T-helper 2 cell (primary cell): ENCODE measurements around the gene AGXT2.
A peak's percentile ranks its signal among the peaks of the same experiment; 100 is the strongest.
"Not testable (repeated sequence)": the region's sequence is repeated elsewhere in the genome, so short reads cannot be mapped to it uniquely, and the experiment has no call there.

Experiments
- DNase-seq, 5 experiments: peaks; one replicate each; pipeline versions ENCODE4 v3.0.0 to v3.0.0-alpha.2; 2012 to 2022

The AGXT2 gene

DNA sequence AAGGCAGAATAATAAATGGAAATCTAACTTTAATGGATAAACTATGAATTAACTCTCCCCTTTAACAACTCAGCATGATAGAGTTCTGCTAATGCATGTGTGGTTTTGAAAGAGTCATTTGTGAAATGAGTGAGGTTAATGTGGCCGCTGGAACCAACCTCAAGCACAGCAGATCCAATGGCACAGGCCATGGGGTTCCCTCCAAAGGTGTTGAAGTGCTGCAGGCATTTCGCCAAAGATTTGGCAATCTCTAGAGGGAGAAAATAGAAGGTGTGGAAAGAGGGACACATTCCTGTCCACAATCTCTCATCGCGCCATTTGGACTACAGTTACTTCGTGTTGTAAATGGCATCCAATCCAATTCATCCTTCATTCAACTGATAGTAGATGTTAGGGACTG, 35.0 kb downstream of the AGXT2 start:
- DNase-seq: peak in 1 of 5 experiments; percentile 22

DNA sequence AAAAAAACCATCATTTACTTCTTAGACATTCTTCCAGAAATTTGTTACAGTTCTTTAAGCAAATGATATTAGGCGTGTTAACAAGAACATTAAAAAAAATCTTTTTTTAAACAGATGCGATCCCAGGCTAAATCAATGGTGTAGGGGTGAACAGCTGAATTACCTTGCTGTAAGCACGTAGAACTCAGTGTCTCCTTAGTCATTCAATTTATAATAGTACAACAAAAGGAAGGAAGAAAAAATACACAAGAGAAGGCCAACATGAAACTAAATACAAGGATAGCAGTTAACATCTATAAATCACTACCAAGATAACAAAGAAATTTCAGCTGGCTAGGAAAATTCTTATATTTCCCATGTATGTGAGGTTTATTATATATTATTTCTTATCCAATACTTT, 35.4 kb downstream of the AGXT2 start:
- no peak for DNase-seq

DNA sequence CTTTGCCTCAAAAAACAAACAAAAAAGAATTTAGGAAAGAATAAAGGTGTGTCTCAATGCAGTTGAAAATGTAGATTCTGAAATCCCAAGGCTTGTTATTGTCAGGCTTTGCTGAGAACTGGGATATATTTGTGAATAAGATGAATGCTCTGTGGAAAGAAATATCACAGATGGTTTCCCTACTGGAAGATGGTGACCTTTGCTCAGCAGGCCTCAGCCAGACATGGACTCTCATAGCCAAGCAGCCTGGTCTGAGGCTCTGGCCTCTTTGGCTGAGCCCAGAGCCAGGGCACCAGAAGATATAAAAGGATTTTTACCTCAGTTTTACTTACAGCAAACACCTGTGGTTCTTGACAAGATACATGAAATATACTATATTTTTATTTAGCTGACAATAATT, 37.1 kb downstream of the AGXT2 start:
- no peak for DNase-seq

DNA sequence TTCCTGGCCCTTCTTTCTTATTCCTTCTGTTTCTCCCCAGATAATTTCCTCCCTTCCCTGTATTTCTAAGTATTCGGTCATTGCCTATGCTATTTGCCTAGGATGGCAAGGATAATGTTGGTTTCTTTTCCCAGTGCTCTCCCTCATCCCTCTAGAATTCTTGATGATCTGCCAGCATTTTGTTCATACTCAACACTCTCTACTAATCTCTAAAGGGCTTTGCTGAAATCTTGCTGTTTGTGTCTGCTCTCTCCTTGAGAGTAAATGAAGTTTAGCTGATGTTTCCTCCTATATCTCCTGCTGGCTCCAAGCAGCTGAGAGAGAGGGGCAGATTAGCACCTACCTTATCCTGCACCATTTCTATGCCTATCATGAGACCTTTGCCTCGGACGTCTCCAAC, 38.1 kb downstream of the AGXT2 start:
- DNase-seq: no peak

DNA sequence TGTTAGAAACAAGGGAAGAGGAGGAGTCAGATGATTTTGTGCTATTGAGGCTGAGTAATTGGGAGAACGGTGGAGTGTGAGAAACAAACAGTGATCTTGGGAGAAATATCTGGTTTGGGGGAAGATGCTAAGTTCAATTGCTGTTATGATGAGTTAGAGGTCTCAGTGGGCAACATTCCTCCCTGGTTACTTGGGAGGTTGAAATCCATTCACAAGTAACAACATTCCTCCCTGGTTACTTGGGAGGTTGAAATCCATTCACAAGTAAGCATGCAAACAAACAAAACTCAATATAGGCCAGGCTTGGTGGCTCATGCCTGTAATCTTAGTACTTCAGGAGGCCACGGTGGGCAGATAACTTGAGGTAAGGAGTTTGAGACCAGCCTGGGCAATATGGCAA, 38.7 kb downstream of the AGXT2 start:
- no peak for DNase-seq

DNA sequence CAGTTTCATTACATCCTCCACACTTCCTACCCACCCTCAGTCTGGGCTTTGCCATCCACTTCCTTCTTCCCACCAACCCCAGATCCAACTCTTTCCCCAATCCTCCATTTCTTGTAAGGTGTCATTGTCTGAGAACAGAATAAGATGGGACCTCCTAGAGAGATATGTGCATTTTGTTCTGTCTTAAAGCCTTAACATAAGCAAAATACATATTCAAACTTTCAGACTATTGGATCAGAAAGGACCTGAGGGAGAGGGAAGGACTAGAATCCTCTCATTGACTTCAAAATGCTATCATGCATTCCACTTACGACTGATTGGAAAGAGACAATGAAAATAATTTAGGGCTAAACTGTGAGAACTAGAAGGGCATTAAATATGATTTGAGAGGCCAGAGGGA, 43.0 kb downstream of the AGXT2 start:
- no peak for DNase-seq

DNA sequence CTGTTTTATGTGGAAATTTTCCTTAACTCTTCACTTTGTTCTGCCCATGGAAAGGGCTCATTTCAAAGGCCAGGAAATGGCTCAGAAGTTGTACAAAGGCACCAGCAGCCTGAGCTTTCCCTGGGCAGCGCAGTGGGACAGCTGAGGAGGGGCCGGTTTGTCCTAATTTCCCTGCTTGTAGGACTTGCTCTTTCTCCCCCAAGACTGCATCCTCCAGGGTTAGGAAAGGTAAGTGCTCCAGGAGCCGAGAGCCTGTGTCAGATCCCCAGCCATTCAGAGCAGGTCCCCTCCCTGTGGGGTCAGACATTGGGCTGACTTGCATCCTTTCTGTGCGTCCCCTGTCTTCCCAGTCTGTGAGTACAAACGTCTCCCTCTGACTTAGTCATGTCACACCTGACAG, 43.5 kb downstream of the AGXT2 start:
- DNase-seq: no peak

DNA sequence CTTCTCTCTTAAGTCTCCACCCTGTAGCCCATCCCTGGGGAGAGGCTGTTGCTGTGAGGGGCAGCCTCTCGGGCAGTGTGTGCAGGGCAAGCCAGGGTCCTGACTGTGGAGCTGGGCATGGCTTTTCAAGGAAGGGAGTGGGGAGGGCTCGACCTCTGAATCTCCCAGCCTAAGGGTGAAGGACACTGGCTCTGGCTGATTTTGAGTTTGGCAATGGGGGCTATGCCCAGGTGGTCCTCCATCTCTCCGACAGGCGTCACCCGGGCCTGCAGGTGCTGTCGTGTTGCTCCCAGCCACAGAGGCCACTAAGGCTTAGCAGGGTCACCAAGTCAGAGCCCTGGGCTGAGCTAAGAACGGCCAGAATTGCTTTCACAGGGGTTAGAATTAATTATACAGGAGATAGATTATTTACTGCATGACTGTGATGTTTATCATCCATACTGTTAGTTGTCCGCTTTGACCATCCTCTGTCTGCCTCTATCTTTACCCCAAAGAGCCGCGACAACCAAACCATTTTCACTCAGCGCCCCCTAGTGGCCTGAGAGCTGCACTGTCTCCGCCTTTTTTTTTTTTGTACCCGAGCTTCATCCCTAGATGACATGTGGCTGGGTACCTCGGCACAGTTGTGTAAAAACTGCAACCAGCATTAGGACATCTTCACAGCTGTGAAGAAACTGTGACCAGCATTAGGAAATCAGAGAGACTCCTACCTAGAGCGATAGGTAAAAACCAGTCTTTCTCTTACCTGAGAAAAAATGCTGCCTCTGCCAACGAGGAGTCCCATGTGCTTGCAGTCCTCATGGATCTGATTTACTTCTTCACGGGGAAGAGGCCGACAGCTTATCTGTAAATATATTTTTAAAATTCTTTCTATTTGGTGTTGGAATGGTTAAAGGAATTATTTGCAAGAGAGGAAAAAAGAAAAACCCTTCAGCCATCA, 44.5 kb downstream of the AGXT2 start:
- DNase-seq: peak in 4 of 5 experiments; percentile 0 to 55 (median 16)

DNA sequence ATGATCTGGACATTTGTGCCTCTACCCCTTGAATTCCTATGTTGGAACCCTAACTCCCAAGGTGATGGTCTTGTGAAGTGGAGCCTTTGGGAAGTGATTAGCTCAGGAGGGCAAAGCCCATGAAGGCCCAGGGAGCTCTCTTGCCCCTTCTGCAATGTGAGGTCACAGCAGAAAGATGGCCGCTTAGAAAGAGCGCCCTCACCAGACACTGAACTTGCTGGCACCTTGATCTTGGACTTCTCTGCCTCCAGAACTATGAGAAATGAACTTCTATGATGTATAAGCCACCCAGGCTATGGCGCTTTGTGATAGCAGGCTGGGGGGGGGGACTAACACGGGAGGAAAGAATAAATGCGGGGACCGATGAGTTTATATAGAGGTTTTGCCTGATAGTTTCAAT, 45.3 kb downstream of the AGXT2 start:
- DNase-seq: no peak

DNA sequence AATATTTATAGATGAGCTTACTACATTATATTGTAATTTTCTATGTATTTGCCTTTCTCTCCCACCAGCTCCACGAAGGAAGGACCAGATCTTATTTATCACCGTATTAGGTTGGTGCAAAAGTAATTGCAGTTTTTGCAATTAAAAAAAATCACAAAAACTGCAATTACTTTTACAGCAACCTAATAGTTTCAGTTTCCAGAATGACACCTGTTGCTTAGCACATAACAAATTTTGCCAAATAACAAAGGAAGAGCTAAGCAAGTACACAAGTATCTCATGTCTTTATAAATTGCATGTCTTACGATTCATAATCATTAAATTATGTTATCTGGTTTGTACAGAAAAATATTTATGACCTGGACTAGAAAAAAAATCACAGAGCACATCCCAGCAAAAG, 45.9 kb downstream of the AGXT2 start:
- DNase-seq: no peak

DNA sequence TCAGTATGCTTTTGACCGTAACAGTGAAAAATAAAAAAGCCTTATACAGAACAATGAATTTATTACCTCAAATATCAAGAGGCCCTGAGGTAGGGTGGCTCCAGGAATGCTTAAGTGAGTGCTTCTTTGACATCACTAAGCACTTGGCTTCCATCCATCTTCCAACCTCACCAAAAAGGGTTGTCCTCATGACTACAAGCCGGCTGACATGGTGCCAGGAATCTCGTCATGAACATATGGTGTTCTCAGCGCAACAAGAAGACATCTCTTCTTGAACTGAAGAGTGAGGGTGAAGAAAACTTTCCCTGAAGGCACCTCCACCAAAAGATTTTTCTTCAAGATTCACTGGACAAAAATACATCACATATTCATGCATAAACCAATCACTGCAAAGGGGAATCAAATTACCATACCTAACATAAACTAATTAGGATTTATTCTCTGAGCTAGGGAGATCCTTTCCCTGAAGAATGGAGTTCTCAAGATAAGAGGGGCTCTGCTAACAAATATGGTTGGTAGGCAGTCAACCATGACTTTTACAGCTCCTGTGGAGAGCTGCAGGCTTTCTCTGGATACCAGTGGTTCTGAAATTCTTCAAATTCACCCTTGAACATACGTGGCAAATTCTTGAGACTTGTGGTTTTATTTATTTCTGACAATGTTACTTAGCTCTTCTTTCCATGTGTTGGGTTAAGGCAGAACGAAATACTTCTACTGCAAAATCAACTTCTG, 49.5 kb downstream of the AGXT2 start:
- no peak for DNase-seq

DNA sequence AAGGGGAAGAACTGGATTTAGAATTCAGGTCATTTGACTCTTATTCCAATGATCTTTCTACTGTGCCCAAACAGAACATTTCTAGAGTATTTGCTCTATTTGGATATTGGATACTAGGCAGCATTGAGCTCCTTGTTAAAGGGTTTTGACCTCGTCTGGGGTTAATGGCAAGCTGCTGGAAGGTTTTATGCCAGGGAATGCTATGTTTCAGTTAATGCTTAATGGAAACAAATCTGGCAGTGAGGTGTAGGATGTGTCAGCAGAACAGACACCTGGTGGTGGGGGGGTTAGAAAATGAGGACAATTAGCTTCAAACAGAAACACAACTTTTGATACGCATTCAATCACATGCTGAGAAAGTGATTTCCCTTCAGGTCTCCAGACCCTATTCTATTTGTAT, 51.5 kb downstream of the AGXT2 start:
- no peak for DNase-seq

DNA sequence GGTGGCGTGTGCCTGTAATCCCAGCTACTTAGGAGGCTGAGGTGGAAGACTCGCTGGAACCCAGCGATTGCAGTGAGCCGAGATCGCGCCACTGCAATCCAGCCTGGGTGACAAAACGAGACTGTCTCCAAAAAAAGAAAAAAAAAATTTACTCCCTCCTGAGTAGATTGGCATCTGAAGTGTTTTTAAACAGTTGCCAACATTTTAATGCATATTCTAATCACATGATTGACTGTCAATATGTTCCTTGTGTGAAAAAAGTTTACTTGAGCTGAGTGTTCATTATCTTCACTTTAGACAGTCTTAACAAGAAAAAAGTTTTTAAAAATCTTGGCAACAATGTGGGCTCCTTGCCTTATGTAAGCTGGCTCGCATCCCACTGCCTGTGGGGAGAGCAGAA, 53.8 kb downstream of the AGXT2 start:
- DNase-seq: no peak

DNA sequence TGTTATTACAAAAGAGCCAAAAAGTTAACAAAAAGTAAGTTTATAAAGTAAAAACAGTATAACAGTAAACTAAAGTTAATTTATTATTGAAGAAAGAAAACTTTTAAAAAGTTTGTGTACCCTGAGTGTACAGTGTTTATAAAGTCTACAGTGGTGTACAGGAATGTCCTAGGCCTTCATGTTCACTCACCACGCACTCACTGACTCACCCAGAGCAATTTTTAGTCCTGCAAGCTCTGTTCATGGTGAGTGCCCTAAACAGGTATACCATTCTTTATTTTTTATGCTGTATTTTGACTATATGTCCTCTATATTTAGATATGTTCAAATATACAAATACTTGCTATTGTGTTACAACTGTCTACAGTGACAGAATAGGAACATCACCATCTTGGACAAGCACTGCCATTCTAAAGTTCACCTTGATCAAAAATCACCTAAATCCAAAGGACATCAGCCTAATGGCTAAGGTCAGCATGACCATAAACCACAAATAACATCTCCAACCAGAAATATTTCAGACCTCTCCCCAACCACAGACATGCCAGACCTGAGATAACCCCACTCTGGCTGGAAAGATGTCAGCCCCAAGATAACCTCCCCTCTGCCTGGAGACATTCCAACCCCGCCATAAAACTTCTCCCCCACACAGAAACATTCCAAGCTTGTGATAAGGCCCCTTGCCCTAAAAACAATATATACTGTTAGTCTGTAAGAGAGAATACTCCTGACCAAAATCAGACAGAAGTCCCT, 56.1 kb downstream of the AGXT2 start:
- DNase-seq: no peak

DNA sequence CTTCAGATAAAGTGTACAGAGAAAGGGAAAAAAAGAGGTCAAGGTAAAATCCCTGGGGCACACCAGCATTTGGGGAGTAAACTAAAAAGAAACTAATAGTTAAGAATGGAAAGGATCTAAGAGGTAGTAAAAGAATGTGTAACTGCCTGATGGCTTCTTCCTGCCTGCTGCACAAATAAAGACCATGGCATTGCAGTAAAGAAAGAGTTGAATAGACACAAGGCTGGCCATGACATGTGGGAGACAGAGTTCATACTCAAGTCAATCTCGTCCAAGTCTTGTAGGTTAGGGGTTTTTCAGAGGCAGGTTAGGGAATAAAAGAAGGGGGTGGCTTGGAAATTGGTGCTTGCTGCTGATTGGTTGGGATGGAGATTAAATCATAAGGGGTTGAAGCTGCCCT, 60.8 kb downstream of the AGXT2 start:
- DNase-seq: no peak

DNA sequence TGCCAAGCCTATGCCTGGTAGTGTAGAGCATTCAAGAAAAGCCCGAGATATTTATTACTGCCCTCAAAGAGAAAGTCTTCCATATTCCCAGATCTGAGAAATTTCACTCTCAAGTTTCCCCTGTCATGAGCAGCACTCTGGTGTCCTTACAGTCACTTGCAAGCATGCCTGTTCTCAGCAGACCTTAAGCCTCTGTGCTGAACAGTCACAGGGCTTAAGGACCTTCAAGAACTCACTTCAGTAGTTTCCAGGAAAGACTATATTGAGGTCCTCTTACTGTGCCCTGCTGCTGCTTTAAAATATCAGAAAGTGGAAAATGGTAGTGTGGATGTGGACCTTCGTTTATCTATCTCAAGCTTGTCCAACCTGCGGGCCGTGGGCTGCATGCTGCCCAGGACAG, 64.9 kb downstream of the AGXT2 start:
- DNase-seq: no peak

DNA sequence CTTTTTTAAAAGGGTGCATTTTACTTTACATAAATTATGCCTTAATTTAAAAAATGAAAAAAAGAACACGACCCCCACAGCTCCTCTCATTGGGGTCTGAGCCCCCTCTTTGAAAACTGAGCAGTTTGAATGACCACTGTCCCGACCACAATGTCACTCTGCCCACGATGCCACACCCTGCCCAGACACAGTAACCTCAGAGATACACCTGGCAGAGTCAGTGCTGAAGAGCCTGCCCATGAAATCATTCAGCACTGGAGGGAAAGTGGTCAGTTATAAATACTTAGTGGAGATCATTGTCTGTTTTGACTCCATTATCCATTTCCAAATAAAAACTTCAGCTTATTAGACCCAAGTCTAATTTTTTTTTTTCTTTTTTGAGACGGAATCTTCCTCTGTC, 69.1 kb downstream of the AGXT2 start:
- no peak for DNase-seq

DNA sequence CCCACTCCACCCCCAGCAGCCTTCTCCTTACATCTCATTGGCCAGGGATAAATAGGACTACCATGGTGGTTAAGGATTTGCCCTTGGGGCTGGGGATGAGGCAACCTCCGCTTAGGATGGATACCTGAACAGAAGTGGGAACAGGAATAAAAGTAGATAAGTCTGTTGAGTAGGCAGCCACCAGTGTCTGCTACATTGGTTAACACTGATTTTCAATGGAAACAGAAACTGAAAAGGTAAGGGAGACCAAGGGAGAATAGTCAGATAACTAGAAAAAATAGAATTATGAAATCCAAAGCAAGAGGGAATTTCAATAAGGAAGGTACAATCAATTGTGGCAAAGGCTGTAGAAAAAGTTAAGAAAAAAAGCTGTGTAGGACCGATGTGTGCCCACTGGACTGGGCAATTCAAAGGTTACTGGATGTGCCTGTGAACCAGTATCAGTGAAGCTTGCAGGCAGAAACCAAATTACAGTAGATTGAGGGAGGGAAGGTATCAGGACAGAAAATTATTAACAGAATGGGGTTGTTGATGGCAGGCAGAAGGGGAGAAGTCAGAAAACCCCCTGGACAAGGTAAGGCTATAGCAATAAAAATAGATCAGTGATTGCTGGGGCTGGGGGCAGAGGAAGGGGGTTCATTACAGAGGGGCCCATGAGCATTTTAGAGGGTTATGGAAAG, 69.7 kb downstream of the AGXT2 start:
- DNase-seq: no peak

DNA sequence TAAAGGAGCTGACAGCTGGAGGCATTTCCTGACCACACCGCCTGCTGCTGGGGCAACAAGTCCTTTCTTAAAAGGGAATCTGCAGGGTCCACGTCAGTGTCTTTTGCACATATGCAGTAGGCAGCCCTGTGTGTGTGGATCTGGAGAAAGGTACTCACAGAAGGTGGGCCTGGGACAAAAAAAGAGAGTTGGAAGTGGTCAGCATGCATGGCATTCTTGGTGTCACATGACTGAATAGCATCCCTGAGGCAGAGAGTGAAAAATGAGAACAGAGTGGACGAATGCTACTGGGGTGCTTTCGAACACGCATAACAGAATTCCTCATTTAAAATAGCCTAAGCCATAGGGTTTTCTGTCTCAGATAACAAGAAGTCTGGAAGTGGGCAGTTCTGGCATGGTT, 71.4 kb downstream of the AGXT2 start:
- no peak for DNase-seq

DNA sequence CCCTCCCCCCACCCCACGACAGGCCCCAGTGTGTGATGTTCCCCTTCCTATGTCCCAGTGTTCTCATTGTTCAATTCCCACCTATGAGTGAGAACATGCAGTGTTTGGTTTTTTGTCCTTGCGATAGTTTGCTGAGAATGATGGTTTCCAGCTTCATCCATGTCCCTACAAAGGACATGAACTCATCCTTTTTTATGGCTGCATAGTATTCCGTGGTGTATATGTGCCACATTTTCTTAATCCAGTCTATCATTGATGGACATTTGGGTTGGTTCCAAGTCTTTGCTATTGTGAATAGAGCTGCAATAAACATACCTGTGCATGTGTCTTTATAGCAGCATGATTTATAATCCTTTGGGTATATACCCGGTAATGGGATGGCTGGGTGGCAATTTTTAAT, 76.1 kb downstream of the AGXT2 start:
- DNase-seq: not testable (repeated sequence)

DNA sequence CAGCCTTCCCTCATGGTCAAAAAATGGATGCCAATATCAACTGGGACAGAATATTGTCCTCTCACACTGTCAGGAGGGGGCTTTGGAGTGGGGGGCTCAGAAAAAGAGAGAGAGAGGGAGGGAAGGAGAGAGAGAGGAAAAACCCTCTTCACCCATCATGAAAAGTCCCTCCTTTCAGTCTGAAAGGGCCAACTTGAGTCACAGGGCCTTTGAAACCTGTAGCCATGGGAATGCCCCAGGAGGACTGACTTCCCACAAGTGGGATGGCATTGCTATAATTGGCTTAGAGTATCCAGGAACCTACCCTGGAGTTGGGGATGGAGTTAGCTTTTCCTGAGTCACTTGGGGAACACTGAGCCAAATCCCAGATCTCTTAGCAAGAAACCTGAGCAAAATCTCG, 77.2 kb downstream of the AGXT2 start:
- DNase-seq: no peak

DNA sequence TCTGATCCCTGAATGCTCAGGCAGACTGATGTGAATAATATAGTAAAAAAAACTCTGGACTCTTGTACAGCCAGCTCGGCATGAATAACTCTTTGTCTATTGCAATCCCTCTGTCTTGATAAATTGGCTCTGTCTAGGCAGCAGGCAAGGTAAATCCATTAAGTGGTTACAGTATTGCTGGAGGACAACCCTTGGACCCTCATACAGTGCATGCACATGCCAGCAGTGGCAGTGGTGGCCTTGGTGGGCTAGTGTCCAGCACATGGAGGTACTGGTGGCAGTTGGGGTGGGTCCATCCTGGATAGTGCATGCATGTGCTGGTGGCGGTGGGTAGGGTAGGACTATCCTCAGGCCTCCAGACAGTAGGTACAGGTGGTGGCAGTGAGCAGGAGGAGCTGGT, 79.5 kb downstream of the AGXT2 start:
- DNase-seq: no peak

DNA sequence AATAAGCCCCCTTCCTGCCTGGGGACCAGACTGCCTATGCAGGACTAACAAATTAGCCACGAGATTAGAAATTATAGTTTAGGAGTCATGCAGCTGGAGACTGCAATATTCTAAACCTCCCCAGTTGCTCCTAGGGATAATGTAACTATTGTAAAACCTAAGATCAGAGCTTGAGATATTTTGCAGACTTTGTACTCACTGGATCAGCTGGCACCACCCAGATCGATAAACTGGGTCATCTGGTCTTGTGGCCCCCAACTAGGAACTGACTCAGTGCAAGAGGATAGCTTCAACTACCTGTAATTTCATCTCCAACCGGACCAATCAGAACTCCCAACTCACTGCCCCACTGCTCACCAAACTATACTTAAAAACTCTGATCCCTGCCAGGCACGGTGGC, 80.2 kb downstream of the AGXT2 start:
- no peak for DNase-seq
